AG04450 (cell line): ENCODE measurements around the gene CBY1. TPM values are rescaled to one million over a fixed set of nuclear protein-coding genes. Genes with fewer than 3 reads are reported as not detected.

Experiments
- CTCF ChIA-PET: fragments of 300-600, 350-600 bp; formaldehyde crosslinking; extraction: SDS; loops from one replicate; lab custom pipeline; 2022; ENCODE audit warnings: antibody characterized with exemption, inconsistent platforms; lab: Charles Lee
- POLR2A ChIA-PET: fragments of 350-600 bp; formaldehyde crosslinking; extraction: SDS; loops from one replicate; lab custom pipeline; 2021; ENCODE audit warnings: antibody characterized with exemption, inconsistent platforms; lab: Yijun Ruan, JAX
- DNase-seq: peaks from one replicate; pipeline ENCODE4 v3.0.0-alpha.2; 2011; ENCODE audit warnings: low read depth, low spot score
- H3K27ac ChIP-seq: one replicate; pipeline ENCODE4 v1.5.1; 2012; ENCODE audit warnings: low read depth, low read length, control low read depth
- H3K27me3 ChIP-seq: one replicate; pipeline ENCODE4 v1.6.0; 2012; ENCODE audit warnings: low read length; ENCODE audit not compliant: control insufficient read depth, insufficient read depth
- H3K4me3 ChIP-seq: 2 replicates; pipeline ENCODE4 v1.5.1; 2011; ENCODE audit warnings: mild to moderate bottlenecking, low read depth, low read length, control low read depth
- H3K9me3 ChIP-seq: 2 replicates; pipeline ENCODE4 v1.5.1; 2012; ENCODE audit warnings: low read length; ENCODE audit not compliant: control insufficient read depth, insufficient read depth
- CTCF ChIP-seq: IDR thresholded peaks from 2 replicates; pipeline ENCODE4 v1.5.1; 2011; ENCODE audit warnings: low read depth, low read length, control low read depth, inconsistent platforms
- polyA plus RNA-seq: library from polyadenylated mRNA; depleted of rRNA; stranded (reverse); fragments of >200 nt; gene quantifications from 2 replicates; pipeline ENCODE4 v1.2.3, GENCODE V29; 2011

The CBY1 gene
- polyA plus RNA-seq, 1 experiment: 43.0 TPM

- ChIA-PET CTCF (no interaction called here), POLR2A (no interaction called here)
- no peaks in the 10 kb centered on the region for H3K27me3 ChIP-seq
- H3K9me3 ChIP-seq: no peaks in the 10 kb centered on the region; the same call in 1 of the 2 replicates
- H3K4me3 ChIP-seq: no peak overlapping the region
- H3K27ac ChIP-seq: no peak overlapping the region
- no peak for TF ChIP-seq CTCF
- DNase-seq: no peak
Measured at GRCh38 chr22:38645430-38645829, 11.0 kb upstream of the CBY1 start.

GRCh38 chr22:38649841-38650522, 6.5 kb upstream of the CBY1 start:
- no peak for TF ChIP-seq CTCF
- ChIA-PET POLR2A (interaction anchor here (0.6 kb wide), 1 partner anchor 629 kb away, joined by 6 read pairs; no protein-coding TSS in a partner anchor), CTCF (no interaction called here)
- Histone ChIP-seq H3K4me3 (no peak overlapping the region), H3K27me3 (no peaks in the 10 kb centered on the region), H3K27ac (no peak overlapping the region), H3K9me3 (no peaks in the 10 kb centered on the region; the same call in 1 of the 2 replicates)
- no peak for DNase-seq

- POLR2A ChIA-PET: no interaction called here
Measured at GRCh38 chr22:38652859-38653258, 3.6 kb upstream of the CBY1 start.

GRCh38 chr22:38653741-38654140, 2.7 kb upstream of the CBY1 start:
- no peak for DNase-seq
- no peak for TF ChIP-seq CTCF
- Histone ChIP-seq H3K4me3 (no peak overlapping the region), H3K27me3 (no peaks in the 10 kb centered on the region), H3K27ac (no peak overlapping the region), H3K9me3 (no peaks in the 10 kb centered on the region; the same call in 1 of the 2 replicates)
- ChIA-PET POLR2A (no interaction called here), CTCF (interaction anchor here (0.8 kb wide), 1 partner anchor 602 kb away, joined by 3 read pairs; no protein-coding TSS in a partner anchor)

More at GRCh38 chr22:38652859-38653258, 3.6 kb upstream of the CBY1 start:
- H3K4me3 ChIP-seq: no peak overlapping the region
- DNase-seq: no peak
- CTCF ChIA-PET: interaction anchor here (0.8 kb wide), 1 partner anchor 601 kb away, joined by 3 read pairs; no protein-coding TSS in a partner anchor
- no peaks in the 10 kb centered on the region for H3K27me3 ChIP-seq
- TF ChIP-seq CTCF: no peak
- no peak overlapping the region for H3K27ac ChIP-seq
- no peaks in the 10 kb centered on the region; the same call in 1 of the 2 replicates for H3K9me3 ChIP-seq

GRCh38 chr22:38655519-38656255, 751 bp upstream of the CBY1 start:
- no peak for TF ChIP-seq CTCF
- POLR2A ChIA-PET: no interaction called here
- CTCF ChIA-PET: no interaction called here
- peak overlapping the region; percentile 87 for H3K4me3 ChIP-seq
- no peak for DNase-seq
- no peaks in the 10 kb centered on the region for H3K27me3 ChIP-seq
- H3K27ac ChIP-seq: peak overlapping the region; percentile 83
- no peaks in the 10 kb centered on the region; the same call in 1 of the 2 replicates for H3K9me3 ChIP-seq
